ENCODE measurements around the gene DUSP22.

Gene DUSP22

DNA sequence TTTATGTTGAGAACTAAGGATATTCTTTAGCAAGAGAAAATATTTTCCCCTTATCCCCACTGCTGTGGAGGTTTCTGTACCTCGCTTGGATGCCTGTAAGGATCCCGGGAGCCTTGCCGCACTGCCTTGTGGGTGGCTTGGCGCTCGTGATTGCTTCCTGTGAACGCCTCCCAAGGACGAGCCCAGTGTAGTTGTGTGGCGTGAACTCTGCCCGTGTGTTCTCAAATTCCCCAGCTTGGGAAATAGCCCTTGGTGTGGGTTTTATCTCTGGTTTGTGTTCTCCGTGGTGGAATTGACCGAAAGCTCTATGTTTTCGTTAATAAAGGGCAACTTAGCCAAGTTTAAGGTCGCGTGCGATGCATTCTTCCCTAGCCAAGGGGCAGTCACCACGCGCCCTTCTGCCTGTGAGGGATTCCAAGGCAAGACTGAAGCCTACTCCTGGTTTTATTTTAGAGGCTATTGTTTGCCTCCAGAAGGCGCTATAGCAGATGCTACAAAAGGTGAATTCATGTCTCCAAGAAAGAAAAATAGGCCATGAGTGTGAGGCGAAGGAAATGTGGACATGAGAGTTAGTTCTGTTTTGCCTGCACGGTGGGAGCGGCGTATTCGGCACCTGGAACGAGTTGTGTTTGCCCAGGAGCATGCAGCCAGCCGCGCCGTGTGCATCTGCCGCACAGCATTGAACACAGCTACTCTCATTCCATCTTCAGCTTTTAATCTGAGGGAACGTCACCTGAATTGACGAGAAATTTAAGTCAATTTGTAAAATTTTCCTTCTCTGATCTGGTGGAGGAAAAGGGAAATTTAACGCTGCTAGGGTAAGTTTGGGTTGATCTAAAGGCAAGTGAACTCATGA lies 59.0 kb downstream of the DUSP22 start:
- DNase-seq (ENCODE audit: low read depth, low spot score), result no peak

GRCh38 chr6:351867-352289 lies 59.6 kb downstream of the DUSP22 start:
- DNase-seq (ENCODE audit: low read depth, low spot score), result no peak

DNA sequence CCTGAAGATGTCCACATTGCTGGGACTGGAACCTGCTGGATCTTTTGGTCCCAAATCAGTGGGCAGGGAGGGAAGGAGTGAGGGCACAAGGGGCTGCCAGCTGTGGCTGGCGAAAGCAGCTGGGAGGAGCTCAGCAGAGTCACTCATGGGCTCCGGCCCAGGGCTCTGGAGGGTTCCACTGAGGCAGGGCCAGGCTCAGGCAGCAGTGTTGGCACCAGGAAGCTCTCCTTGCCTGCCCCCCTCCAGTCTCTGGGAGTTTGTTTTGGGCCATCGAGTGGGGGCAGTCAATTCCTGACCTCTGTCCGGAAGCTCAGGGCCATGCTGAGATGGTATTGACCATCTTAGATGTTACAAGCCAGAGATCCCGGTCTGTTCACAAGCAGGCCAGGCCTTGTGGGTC lies 60.2 kb downstream of the DUSP22 start:
- no peak for DNase-seq (ENCODE audit: low read depth, low spot score)

DNA sequence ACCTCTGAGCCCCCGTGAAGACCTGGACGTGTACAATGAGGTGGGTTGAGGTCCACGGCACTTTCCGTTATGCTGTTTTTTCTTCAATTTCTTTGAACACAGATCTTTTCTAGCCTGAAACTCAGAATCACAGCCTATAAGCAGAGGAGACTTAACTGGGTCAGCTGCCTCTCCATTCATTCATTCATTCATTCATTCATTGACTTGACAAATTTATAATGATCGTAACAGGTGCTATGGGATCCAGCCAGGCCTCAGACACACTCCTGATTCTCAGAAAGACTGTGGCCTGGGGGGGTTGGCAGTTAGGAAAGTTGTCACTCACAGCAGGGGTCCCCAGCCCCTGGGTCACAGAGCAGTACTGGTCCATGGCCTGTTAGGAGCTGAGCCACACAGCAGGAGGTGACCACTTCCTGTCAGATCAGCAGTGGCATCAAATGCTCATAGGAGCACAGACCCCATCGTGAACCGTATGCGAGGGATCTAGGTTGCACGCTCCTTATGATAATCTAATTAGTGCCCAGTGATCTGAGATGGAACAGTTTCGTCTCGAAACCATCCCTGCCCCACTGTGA lies 60.7 kb downstream of the DUSP22 start:
- DNase-seq (ENCODE audit: low read depth, low spot score), result no peak

- no peak for DNase-seq (ENCODE audit: low read depth, low spot score)
These were observed 61.6 kb downstream of the DUSP22 start for GRCh38 chr6:353642-354614.

GRCh38 chr6:354631-355280 lies 62.5 kb downstream of the DUSP22 start:
- no peak for DNase-seq (ENCODE audit: low read depth, low spot score)

DNA sequence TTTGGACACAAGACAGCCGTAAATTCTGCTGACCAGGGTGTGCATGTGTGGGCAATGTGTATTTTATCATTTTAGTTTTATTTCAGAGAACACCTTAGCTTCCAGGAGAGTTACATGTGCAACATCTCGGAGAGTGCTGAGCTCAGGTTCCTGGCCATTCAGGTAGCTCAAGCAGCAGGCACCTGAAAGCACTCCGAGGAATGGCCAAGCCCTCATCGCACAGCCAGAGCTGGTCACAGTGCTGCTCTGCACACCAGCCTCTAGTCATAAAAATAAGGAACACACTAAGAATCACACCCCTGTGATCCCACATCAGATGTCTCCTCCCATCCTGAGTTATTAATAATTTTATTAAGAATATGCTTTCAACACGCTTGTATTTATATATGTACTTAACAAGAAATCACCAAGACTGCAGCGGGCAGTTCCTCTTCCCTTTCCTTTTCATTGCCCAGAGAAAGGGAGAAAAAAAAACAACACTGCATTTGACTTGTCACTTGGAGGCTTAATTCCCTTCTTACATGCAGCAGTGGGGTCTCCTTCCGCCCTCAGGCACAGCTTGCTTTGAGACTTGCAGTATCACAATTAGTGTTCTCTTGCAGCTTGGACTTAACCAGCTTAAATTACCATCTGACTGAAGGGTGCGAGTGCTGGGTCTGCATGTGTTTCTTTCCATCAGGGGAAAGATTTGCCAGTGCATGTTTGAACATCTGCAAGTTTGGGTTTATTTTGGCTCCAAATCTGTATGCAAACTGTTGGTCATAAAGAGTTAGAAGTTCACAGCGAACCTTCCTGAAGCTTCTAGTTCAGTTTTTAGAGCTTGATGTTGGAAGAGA lies 63.3 kb downstream of the DUSP22 start:
- no peak for DNase-seq (ENCODE audit: low read depth, low spot score)

DNA sequence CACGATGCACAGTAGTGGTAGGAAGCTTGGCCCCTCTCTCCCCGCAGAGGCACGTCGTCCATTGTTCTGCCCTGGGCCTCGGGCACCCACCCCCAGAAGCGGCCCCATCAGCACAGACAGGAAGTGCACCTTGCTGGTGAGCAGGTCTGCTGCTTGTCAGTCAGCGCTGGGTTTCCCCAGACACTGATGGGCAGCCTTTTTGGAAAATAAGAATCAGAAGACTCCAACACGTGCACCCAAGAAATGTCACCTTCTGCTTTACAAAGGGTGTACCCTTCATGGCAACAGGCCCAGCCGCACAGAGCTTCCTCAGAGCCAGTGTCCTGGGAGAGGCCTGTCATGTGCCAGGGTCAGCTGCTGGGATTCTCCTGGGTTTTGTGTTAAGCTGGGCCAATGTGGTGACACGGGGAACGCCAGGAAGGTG lies 64.6 kb downstream of the DUSP22 start:
- DNase-seq (ENCODE audit: low read depth, low spot score), result no peak

GRCh38 chr6:357261-357790 lies 65.0 kb downstream of the DUSP22 start:
- DNase-seq (ENCODE audit: low read depth, low spot score), result no peak

DNA sequence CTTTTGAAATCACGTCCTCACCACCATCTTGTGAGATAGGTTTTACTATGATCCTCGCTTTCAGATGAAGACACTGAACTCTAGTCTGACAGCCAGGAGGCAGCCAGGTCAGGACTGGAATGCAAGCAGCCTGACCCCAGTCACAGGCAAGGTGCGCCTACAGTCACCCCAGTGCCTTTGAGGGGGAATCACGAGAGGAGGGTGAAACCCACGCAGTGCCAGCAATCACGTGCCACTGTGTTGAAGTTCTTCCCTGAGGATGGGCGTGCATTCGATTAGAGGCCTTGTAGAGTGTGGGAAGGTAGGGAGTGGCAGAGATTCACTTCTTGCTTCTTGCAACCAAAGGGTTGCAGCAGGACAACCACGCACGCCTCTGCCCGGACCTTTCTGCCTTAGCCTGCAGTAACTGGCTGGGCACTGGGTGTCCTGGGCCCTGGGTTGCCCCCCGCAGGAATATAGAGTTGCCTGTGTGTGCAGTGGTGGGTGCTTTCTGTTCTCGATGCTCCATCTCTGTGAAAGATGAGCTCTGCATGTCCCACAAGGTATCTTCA lies 65.6 kb downstream of the DUSP22 start:
- no peak for DNase-seq (ENCODE audit: low read depth, low spot score)

DNA sequence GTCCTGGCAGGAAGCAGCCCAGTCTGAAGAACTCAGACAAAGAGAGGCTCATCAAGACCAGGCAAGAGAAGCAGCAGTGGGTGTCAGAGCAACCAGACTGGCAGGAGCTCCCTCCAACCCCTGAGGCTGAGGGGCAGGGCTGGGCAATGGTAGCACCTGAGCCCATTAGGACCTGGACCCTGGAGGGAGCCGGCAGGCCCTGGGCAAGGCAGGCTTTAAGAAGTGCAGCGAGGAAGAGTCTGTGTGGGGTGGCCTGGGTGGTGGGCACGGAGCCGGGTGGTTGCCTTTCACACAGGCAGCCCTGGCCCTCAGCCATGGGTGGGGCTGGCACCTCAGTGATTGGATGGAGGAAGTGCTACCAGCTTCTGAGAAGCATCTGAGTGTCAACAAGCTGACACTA lies 66.1 kb downstream of the DUSP22 start:
- DNase-seq (ENCODE audit: low read depth, low spot score), result no peak

DNA sequence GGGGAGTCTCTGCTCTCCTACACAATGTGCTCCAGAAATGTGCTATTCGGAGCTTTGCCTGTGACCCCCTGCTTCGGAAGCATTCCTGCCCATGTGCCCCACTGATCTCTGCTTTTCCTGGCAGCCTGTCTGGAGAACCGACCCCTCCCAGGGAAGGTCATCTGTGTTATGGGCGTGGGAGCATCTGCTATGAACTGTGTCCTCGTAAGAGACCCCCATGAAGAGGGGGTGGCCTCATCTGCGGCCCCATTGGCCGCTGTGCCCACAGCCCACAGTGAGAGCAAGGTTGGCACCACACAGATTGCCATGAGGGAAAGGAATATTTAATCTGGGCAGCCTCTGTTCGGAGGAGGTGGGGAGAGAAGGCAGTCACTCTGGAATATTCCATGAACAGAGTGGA lies 66.6 kb downstream of the DUSP22 start:
- DNase-seq (ENCODE audit: low read depth, low spot score), result no peak

DNA sequence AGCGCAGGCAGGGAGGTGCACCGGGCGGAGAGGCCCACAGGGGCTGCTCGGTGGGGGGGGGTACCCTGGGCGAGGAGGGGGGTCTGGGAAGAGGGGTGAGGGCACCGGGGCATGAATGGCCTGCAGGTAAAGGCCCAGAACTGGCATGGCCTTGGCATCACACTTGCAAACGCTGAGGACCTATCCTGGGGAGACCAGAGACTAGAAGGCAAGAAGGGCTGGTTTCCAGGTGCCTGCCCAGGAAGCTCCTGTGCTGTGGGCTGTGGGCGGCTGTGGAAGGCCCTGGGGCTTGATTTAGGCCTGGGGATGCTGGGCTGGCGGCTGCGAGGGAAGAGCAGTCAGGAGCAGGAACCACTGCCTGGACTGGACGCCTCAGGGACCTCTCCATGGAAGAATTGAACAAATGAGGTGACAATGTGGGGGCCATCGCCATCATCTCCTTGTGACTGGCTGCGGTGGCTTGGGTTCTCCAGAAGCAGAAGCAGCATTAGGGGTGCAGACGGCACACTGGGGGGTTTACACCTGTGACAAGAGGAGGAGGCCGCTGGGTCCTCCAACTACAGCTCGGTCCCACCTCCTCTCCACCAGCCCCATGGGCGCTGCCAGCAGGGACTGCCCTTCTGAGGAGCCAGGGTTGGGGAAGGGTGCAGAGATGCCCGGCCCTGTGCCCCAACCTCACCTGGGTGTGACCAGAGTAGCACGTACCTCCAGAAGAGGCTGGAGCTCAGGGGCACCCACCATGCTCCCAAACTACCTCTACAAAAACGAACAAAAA lies 67.2 kb downstream of the DUSP22 start:
- no peak for DNase-seq (ENCODE audit: low read depth, low spot score)

- DNase-seq (ENCODE audit: low read depth, low spot score), result no peak
These were observed 68.1 kb downstream of the DUSP22 start for GRCh38 chr6:360349-360748.

- no peak for DNase-seq (ENCODE audit: low read depth, low spot score)
These were observed 68.6 kb downstream of the DUSP22 start for GRCh38 chr6:360764-361373.

GRCh38 chr6:361411-362132 lies 69.3 kb downstream of the DUSP22 start:
- DNase-seq (ENCODE audit: low read depth, low spot score), result no peak

DNA sequence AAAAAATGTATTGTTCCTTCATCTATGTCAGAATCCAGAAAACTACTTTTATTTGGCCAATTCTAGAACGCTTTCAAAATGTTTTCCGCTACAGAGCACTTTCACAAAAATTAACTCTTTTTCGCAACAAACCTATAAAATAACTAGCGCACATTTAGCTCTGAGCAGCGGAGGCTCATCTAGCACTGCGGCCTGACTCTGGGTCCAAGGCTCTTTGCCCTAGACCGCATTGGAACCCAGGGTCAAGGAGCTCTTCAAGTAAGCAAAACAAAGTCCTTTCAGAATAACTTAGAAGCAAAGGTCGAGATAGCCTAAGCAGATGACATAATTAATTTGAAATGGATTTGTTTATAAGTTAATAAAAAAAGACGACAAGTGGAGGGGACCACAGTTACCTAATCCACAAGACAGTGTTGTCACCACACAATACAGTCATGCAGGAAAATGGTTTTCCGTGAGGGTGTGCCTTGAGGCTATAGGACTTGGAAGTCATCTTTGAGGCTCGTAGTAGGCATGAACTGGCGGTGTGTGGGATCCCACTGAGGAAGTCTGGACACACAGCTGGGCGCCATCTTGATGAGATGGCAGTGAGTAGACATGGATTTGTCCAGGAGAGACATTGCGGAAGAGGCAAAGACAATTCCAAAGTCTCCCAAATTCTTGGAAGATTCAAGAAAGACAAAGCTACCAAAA lies 70.1 kb downstream of the DUSP22 start:
- no peak for DNase-seq (ENCODE audit: low read depth, low spot score)

- DNase-seq (ENCODE audit: low read depth, low spot score), result no peak
These were observed 70.6 kb downstream of the DUSP22 start for GRCh38 chr6:362924-363249.

Measured in activated CD4-positive, CD25-positive, alpha-beta regulatory T cell treated with anti-CD3 and anti-CD28 coated beads, Interleukin-2, amount 50 U/mL, for 16 hours (primary cell).